MCF 10A (cell line): ENCODE results near the gene MTG1. TPM values are rescaled to one million over a fixed set of nuclear protein-coding genes. Genes with fewer than 3 reads are reported as not detected.

Experiments
- BruUV-seq: library from RNA; stranded (reverse); fragments of 400-500 nt; replicated peaks from 2 replicates; lab custom pipeline; 2021; lab: Mats Ljungman, UMichigan
- CTCF ChIA-PET: fragments of 300-600 bp; sonication (Branson Sonifier 250); formaldehyde crosslinking; extraction: SDS; loops from one replicate; lab custom pipeline; 2021; ENCODE audit warnings: antibody characterized with exemption, inconsistent platforms; lab: Yijun Ruan, JAX
- POLR2A ChIA-PET: fragments of 300-600, 350-650 bp; sonication (Branson Sonifier 250); formaldehyde crosslinking; extraction: SDS; loops from one replicate; lab custom pipeline; 2020; ENCODE audit warnings: antibody characterized with exemption, inconsistent platforms; lab: Yijun Ruan, JAX
- DNase-seq: peaks from one replicate; pipeline ENCODE4 v3.0.0-alpha.2; 2018; ENCODE audit not compliant: unreplicated experiment
- H3K27ac Mint-ChIP-seq: one replicate; pipeline ENCODE4 v1.8.0; 2022; ENCODE audit warnings: mild to moderate bottlenecking, low read depth, mixed read lengths; ENCODE audit not compliant: unreplicated experiment
- H3K27me3 Mint-ChIP-seq: one replicate; pipeline ENCODE4 v1.8.0; 2022; ENCODE audit warnings: mixed read lengths; ENCODE audit not compliant: insufficient read depth, unreplicated experiment
- H3K36me3 Mint-ChIP-seq: one replicate; pipeline ENCODE4 v1.8.0; 2022; ENCODE audit warnings: mild to moderate bottlenecking, moderate library complexity, mixed read lengths; ENCODE audit not compliant: insufficient read depth, unreplicated experiment
- H3K4me1 Mint-ChIP-seq: one replicate; pipeline ENCODE4 v1.8.0; 2022; ENCODE audit warnings: mixed read lengths; ENCODE audit not compliant: insufficient read depth, unreplicated experiment
- H3K4me3 Mint-ChIP-seq: one replicate; pipeline ENCODE4 v1.8.0; 2022; ENCODE audit warnings: mild to moderate bottlenecking, moderate library complexity, mixed read lengths; ENCODE audit not compliant: unreplicated experiment
- H3K9me3 Mint-ChIP-seq: one replicate; pipeline ENCODE4 v1.8.0; 2022; ENCODE audit warnings: mixed read lengths; ENCODE audit not compliant: unreplicated experiment
- intact Hi-C: fragments of 100-400 bp; cut with micrococcal nuclease; formaldehyde crosslinking; loops from 2 replicates; pipeline ENCODE4 v1.14.1; 2022
- total RNA-seq: library from RNA; stranded (reverse); gene quantifications from 2 replicates; pipeline ENCODE4 v1.2.3, GENCODE V29; 2022
- TF ChIP-seq, protein P1 (sequence below): fragments of 200-600 bp; IDR thresholded peaks from one replicate; pipeline ENCODE4 v1.8.0; 2022; ENCODE audit warnings: antibody characterized with exemption, mild to moderate bottlenecking; ENCODE audit not compliant: unreplicated experiment

MTG1 gene
- total RNA-seq, 1 experiment from 2014 or later = 71.6 TPM

DNA sequence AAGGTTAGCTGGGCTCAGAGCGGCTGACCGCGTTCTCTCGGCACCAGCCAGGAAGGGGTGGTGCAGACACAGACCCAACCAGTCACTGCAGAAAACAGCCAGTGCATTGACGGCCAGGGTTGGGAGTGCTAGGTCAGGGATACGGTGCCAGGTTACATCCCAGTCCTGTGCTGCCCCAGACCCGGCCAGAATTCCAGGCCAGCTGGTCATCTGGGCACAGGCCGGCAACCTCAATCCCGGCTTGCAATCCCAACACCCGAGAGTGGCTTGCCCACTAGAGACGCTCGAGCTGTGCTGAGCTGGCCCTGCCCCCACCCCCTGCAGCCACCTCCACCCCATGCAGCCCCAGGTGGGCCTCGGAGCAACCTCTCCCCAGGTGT, 43.0 kb upstream of the MTG1 start:
- intact Hi-C loops = no loop called here
- ChIA-PET CTCF (interaction anchor here (0.5 to 0.7 kb wide), 3 partner anchors 21 to 262 kb away, joined by 3 to 6 read pairs (median 3); no protein-coding TSS in a partner anchor), POLR2A (no interaction called here)
- H3K9me3 Mint-ChIP-seq = no peaks in the 10 kb centered on the region
- H3K4me1 Mint-ChIP-seq = peaks cover 6% of the 10 kb centered on the region
- H3K36me3 Mint-ChIP-seq = peaks cover 7% of the 10 kb centered on the region
- H3K27me3 Mint-ChIP-seq = no peaks in the 10 kb centered on the region
- H3K27ac Mint-ChIP-seq = no peak overlapping the region
- no TSS peak for BruUV-seq
- TF ChIP-seq, protein P1, sequence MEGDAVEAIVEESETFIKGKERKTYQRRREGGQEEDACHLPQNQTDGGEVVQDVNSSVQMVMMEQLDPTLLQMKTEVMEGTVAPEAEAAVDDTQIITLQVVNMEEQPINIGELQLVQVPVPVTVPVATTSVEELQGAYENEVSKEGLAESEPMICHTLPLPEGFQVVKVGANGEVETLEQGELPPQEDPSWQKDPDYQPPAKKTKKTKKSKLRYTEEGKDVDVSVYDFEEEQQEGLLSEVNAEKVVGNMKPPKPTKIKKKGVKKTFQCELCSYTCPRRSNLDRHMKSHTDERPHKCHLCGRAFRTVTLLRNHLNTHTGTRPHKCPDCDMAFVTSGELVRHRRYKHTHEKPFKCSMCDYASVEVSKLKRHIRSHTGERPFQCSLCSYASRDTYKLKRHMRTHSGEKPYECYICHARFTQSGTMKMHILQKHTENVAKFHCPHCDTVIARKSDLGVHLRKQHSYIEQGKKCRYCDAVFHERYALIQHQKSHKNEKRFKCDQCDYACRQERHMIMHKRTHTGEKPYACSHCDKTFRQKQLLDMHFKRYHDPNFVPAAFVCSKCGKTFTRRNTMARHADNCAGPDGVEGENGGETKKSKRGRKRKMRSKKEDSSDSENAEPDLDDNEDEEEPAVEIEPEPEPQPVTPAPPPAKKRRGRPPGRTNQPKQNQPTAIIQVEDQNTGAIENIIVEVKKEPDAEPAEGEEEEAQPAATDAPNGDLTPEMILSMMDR = no peak
- DNase-seq = no peak
- no peak overlapping the region for H3K4me3 Mint-ChIP-seq

DNA sequence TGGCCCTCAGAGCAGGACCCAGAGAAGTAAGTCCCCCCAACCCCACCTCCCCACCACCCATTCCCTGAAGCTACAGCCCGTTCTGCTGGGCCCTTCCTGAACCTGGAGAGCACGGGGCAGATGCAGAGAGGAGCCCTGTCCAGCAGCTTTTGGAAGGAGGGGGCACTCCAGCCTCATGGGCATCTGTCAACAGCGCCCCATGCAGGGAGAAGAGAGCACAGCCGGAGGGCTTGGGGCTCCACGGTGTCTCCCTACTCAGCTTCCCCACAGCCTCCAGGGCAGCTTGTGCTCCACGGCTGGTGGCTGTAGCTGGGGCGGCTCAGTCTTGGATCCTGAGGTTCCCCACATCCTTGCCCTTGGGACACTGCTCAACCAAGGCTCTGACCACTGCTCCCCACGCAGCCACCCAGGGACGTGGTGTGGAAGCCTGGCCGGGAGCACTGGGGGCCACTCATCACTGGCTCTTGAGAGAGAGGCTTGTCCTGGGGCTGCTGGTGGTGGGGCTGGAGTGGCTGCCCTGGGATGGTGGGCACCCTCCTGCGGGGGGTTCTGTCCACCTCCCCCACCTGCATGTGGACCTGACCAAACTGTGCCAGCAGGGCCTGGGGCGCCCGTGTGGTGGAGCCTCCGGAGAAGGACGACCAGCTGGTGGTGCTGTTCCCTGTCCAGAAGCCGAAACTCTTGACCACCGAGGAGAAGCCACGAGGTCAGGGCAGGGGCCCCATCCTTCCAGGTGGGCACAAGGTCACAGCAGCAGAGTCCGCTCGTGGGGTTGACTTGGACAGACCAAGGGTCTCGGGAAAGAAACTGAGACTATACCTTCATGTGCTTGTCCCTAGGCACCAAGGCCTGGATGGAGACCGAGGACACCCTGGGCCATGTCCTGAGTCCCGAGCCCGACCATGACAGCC, 42.3 kb upstream of the MTG1 start:
- H3K9me3 Mint-ChIP-seq = no peaks in the 10 kb centered on the region
- TF ChIP-seq, protein P1 = no peak
- BruUV-seq = no TSS peak
- H3K27me3 Mint-ChIP-seq = no peaks in the 10 kb centered on the region
- no peak overlapping the region for H3K27ac Mint-ChIP-seq
- H3K4me3 Mint-ChIP-seq = no peak overlapping the region
- H3K36me3 Mint-ChIP-seq = no peaks in the 10 kb centered on the region
- POLR2A ChIA-PET = no interaction called here
- DNase-seq = no peak
- intact Hi-C loops = no loop called here
- H3K4me1 Mint-ChIP-seq = peaks cover 6% of the 10 kb centered on the region
- CTCF ChIA-PET = interaction anchor here (0.5 to 1.9 kb wide), 5 partner anchors 19 to 261 kb away, joined by 3 to 11 read pairs (median 3); no protein-coding TSS in a partner anchor

DNA sequence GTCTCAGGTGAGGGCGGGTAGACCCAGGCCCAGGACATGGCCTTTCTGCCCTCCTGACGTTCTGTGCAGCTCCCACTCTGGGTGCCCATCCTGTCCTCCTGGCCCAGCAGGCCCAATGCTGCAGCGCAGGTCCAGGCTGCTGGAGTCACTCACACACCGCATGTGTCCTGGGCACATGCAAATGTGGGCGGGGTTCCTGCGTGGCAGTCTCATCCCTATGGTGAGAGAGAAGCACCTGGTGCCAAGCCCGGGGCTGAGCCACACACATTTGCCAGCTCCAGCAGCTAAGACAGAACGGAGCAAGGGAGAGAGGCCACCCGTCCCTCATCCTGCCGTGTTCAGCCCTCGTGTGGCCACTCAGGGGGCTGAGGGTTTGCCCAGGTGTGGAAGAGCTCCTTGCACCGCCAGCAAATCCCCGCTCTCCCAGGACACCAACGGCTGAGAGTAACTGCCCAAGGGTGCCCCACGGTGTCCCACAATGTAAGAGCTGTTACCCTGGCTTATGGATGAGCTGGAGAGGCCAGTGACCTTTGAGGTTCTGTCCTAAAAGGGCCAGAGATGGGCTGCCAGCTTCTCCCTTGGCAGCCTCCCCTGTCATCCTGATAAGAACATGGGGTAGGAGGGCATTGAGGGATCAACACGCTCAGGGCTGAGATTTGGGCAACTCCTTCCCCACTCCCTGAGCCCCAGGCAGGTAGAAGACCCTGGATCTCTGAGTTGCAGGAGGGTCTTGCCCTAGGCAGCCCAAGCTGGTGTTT, 40.6 kb upstream of the MTG1 start:
- Mint-ChIP-seq H3K9me3 (no peaks in the 10 kb centered on the region), H3K36me3 (no peaks in the 10 kb centered on the region), H3K4me1 (peaks cover 6% of the 10 kb centered on the region), H3K27me3 (no peaks in the 10 kb centered on the region), H3K4me3 (no peak overlapping the region), H3K27ac (no peak overlapping the region)
- no TSS peak for BruUV-seq
- ChIA-PET POLR2A (no interaction called here), CTCF (interaction anchor here (0.7 to 1.9 kb wide), 3 partner anchors 19 to 702 kb away, joined by 3 to 11 read pairs (median 3); no protein-coding TSS in a partner anchor)
- intact Hi-C loops = no loop called here
- TF ChIP-seq, protein P1 = no peak
- no peak for DNase-seq
